ENCODE data around the gene ACSM4. TPM values are rescaled to one million over a fixed set of nuclear protein-coding genes. Genes with fewer than 3 reads are reported as not detected.

ACSM4 gene
- total and polyA plus RNA-seq, 2 of the 8 experiments (the other 6 are each of a cell fraction or from before 2014, with no cell fraction given), result not detected

DNA sequence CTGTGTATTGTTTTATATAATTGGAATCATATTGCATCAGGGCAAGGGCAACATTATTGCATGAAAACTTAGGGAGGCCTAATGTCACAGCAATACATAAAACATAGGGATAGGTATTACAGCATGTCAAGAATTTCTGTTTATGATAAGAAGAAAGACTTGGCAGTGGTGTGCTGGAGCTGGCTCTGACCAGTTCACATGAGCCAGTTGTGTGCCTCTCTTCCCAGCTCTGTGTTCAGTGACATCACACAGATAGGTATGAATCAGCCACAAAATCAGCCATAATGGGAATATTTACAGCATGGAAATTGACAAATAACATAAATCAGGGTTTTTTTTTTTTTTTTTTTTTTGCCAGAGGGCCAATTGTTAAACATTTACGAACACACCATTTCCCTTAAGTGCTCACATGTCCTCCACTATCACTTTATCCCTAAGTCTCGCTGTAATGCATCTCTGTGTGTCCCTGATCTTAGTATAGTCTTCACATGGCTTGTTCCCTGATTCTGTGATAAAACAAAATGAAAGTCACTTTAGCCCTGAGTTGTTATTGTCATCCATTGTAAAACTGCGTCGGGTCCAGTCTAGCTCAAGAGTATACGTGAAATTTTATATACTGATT is 31.9 kb upstream of the ACSM4 start:
- Histone ChIP-seq H3K27ac (ENCODE audit: low read depth, low read length) (no peak overlapping the region), H3K18ac (ENCODE audit: extremely low read depth, low read length) (no peak overlapping the region), H3K23me2 (ENCODE audit: low read depth, low read length) (no peaks in the 10 kb centered on the region), H3K23ac (ENCODE audit: insufficient read length) (no peak overlapping the region), H2AFZ (ENCODE audit: low read length) (no peak overlapping the region), H4K5ac (ENCODE audit: insufficient read length, low read depth, low read length) (no peak overlapping the region), H2BK120ac (replicated peaks; ENCODE audit: low read depth, low read length) (no peak overlapping the region), H2AK5ac (ENCODE audit: low read depth, low read length) (no peak overlapping the region), H4K20me1 (replicated peaks in 1 of 2; ENCODE audit: control insufficient read depth in 1 of 2, insufficient read depth in 2 of 2, low read length in 2 of 2) (no peaks in the 10 kb centered on the region), H4K91ac (replicated peaks; ENCODE audit: insufficient read length, low read length) (no peak overlapping the region), H3K27me3 (replicated peaks in 1 of 4; ENCODE audit: control insufficient read depth in 3 of 4, extremely low read depth in 1 of 4, insufficient read depth in 3 of 4, low read length in 3 of 4) (no peaks in the 10 kb centered on the region), H2BK5ac (ENCODE audit: low read depth, low read length) (no peak overlapping the region), H4K8ac (ENCODE audit: extremely low read depth, insufficient read depth, low read length) (no peak overlapping the region), H3K36me3 (ENCODE audit: control insufficient read depth in 2 of 4, insufficient read depth in 4 of 4, low read length in 3 of 4) (no peaks in the 10 kb centered on the region), H3K4me2 (ENCODE audit: insufficient read depth in 1 of 2, low read depth in 2 of 2, low read length in 2 of 2) (no peak overlapping the region), H2BK15ac (ENCODE audit: low read length) (no peak overlapping the region), H3K9ac (replicated peaks in 1 of 4; ENCODE audit: extremely low read depth in 1 of 4, low read depth in 3 of 4, low read length in 3 of 4) (no peak overlapping the region), H2BK20ac (ENCODE audit: low read length) (no peak overlapping the region), H3K4ac (replicated peaks; ENCODE audit: insufficient read length, low read depth, low read length) (no peak overlapping the region), H3K14ac (ENCODE audit: insufficient read length) (no peak overlapping the region), H3K79me2 (ENCODE audit: control insufficient read depth in 1 of 2, insufficient read depth in 2 of 2, low read length in 2 of 2) (no peaks in the 10 kb centered on the region), H2BK12ac (ENCODE audit: low read depth, low read length) (no peak overlapping the region), H3K79me1 (ENCODE audit: low read depth, low read length) (no peaks in the 10 kb centered on the region), H3K56ac (replicated peaks; ENCODE audit: insufficient read length, low read depth, low read length) (no peak overlapping the region), H3K4me3 (ENCODE audit: extremely low read depth in 1 of 4, insufficient read depth in 2 of 4, low read depth in 3 of 4, low read length in 4 of 4) (no peak overlapping the region), H3K9me3 (ENCODE audit: insufficient read depth in 2 of 2, low read depth in 1 of 2, low read length in 1 of 2) (no peaks in the 10 kb centered on the region), H3K4me1 (replicated peaks in 1 of 4; ENCODE audit: control insufficient read depth in 3 of 4, insufficient read depth in 4 of 4, low read length in 3 of 4) (no peaks in the 10 kb centered on the region; a peak in 1 of 7 replicates)
- FAIRE-seq, result no peak
- POLR2A ChIA-PET (ENCODE audit: partially characterized antibody), result interaction anchor here (0.6 to 1.6 kb wide), 2 partner anchors 9 to 184 kb away, joined by 3 read pairs; no protein-coding TSS in a partner anchor
- no peak for DNase-seq (ENCODE audit: low read depth in 1 of 2, low spot score in 2 of 2)
- CTCF ChIA-PET (ENCODE audit: partially characterized antibody), result no interaction called here
- 95% methylated on average over 5 of the region's 5 CpGs; no CpG with 5 or more reads in 1 of the 2 experiments for WGBS, 2 experiments (ENCODE audit: extremely low coverage in 1 of 2, insufficient coverage in 1 of 2, insufficient read length in 1 of 2, insufficient replicate concordance in 2 of 2, low coverage in 1 of 2, low lambda C conversion rate in 2 of 2, missing lambda C conversion rate in 1 of 2)
- TF ChIP-seq BACH1 (IDR thresholded peaks at IDR 0.05; ENCODE audit: low read length) (no peak), EZH2 (IDR thresholded peaks at IDR 0.05; ENCODE audit: low read depth, low read length, severe bottlenecking) (no peak), RBBP5 (IDR thresholded peaks at IDR 0.05; ENCODE audit: borderline replicate concordance, low read depth, low read length) (no peak), SIRT6 (IDR thresholded peaks at IDR 0.05; ENCODE audit: low read length) (no peak), GABPA (IDR thresholded peaks at IDR 0.05; ENCODE audit: borderline replicate concordance, insufficient read depth, low read length) (no peak), RFX5 (IDR thresholded peaks at IDR 0.05; ENCODE audit: borderline replicate concordance, low read depth, low read length) (no peak), SP4 (IDR thresholded peaks at IDR 0.05; ENCODE audit: low read length) (no peak), CTBP2 (IDR thresholded peaks at IDR 0.05; ENCODE audit: borderline replicate concordance, insufficient read depth, insufficient read length, low read length) (no peak), CHD2 (IDR thresholded peaks at IDR 0.05; ENCODE audit: low read length) (no peak), YY1 (IDR thresholded peaks at IDR 0.05; ENCODE audit: low read depth, low read length) (no peak)
- TF ChIP-seq, protein P1, sequence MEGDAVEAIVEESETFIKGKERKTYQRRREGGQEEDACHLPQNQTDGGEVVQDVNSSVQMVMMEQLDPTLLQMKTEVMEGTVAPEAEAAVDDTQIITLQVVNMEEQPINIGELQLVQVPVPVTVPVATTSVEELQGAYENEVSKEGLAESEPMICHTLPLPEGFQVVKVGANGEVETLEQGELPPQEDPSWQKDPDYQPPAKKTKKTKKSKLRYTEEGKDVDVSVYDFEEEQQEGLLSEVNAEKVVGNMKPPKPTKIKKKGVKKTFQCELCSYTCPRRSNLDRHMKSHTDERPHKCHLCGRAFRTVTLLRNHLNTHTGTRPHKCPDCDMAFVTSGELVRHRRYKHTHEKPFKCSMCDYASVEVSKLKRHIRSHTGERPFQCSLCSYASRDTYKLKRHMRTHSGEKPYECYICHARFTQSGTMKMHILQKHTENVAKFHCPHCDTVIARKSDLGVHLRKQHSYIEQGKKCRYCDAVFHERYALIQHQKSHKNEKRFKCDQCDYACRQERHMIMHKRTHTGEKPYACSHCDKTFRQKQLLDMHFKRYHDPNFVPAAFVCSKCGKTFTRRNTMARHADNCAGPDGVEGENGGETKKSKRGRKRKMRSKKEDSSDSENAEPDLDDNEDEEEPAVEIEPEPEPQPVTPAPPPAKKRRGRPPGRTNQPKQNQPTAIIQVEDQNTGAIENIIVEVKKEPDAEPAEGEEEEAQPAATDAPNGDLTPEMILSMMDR (IDR thresholded peaks at IDR 0.05; ENCODE audit: control extremely low read depth in 1 of 3, insufficient read depth in 1 of 3, low read depth in 1 of 3, low read length in 3 of 3), result no peak

Measured in H1 (cell line).